A549 (cell line): ENCODE data around the gene PI4KB.

ENCODE experiments used
- EHF ChIP-seq: fragments of 250-450 bp; sonication (Bioruptor Pico); IDR thresholded peaks from 2 replicates; pipeline ENCODE4 v1.5.0; 2020; ENCODE audit warnings: mild to moderate bottlenecking
- POLR2A ChIP-seq: IDR thresholded peaks from 2 replicates; pipeline ENCODE4 v1.6.1; 2012; ENCODE audit warnings: mild to moderate bottlenecking, low read length
- TF ChIP-seq, protein P1 (sequence below): fragments of >200 bp; sonication (Bioruptor Twin); formaldehyde crosslinking; IDR thresholded peaks from 3 replicates; pipeline ENCODE4 v1.5.1; 2016
- TF ChIP-seq, protein P2 (sequence below): IDR thresholded peaks from 2 replicates; pipeline ENCODE4 v1.6.1; 2012
- TF ChIP-seq, protein P3 (sequence below): IDR thresholded peaks from 2 replicates; pipeline ENCODE4 v1.6.1; 2012

DNA sequence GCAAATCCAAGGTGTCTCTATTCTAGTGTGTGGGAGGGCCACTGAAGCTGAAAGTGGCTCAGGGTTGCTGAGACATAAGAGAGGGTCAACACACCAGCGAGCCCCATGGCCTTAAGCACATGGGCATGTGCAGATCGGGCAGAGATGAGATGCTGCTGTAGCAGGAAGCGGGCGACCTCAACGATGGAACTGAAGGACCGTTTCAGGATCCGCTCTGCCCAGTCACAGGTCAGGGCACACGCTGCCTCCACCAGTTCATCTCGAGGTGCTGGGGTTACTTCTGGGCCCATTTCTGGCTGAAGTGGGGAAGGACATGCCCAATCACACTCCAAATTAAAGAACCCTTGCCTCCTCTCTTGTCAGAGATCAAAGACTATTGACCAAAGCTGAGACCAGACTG lies 16.4 kb upstream of the PI4KB start:
- TF ChIP-seq, protein P1, sequence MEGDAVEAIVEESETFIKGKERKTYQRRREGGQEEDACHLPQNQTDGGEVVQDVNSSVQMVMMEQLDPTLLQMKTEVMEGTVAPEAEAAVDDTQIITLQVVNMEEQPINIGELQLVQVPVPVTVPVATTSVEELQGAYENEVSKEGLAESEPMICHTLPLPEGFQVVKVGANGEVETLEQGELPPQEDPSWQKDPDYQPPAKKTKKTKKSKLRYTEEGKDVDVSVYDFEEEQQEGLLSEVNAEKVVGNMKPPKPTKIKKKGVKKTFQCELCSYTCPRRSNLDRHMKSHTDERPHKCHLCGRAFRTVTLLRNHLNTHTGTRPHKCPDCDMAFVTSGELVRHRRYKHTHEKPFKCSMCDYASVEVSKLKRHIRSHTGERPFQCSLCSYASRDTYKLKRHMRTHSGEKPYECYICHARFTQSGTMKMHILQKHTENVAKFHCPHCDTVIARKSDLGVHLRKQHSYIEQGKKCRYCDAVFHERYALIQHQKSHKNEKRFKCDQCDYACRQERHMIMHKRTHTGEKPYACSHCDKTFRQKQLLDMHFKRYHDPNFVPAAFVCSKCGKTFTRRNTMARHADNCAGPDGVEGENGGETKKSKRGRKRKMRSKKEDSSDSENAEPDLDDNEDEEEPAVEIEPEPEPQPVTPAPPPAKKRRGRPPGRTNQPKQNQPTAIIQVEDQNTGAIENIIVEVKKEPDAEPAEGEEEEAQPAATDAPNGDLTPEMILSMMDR = no peak
- TF ChIP-seq, protein P2, sequence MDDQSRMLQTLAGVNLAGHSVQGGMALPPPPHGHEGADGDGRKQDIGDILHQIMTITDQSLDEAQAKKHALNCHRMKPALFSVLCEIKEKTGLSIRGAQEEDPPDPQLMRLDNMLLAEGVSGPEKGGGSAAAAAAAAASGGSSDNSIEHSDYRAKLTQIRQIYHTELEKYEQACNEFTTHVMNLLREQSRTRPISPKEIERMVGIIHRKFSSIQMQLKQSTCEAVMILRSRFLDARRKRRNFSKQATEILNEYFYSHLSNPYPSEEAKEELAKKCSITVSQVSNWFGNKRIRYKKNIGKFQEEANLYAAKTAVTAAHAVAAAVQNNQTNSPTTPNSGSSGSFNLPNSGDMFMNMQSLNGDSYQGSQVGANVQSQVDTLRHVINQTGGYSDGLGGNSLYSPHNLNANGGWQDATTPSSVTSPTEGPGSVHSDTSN = no peak
- TF ChIP-seq POLR2A (no peak), EHF (CRISPR knock-in tag) (no peak)
- TF ChIP-seq, protein P3, sequence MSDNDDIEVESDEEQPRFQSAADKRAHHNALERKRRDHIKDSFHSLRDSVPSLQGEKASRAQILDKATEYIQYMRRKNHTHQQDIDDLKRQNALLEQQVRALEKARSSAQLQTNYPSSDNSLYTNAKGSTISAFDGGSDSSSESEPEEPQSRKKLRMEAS = no peak
